ENCODE data around the gene PTPRCAP. TPM values are rescaled to one million over a fixed set of nuclear protein-coding genes. Genes with fewer than 3 reads are reported as not detected.
"Not testable (repeated sequence)": the region's sequence is repeated elsewhere in the genome, so short reads cannot be mapped to it uniquely, and the experiment has no call there.

The PTPRCAP gene
- total RNA-seq, 1 donor from 2014 or later: 2.3 TPM

GRCh38 chr11:67431346-67432249, 5.9 kb downstream of the PTPRCAP start:
- Mint-ChIP-seq H3K4me3 (ENCODE audit: low read depth) (peak overlapping the region; percentile 10), H3K4me1 (ENCODE audit: low read depth) (peaks cover 4% of the 10 kb centered on the region), H3K36me3 (ENCODE audit: insufficient read depth) (peaks cover 3% of the 10 kb centered on the region), H3K9me3 (ENCODE audit: low read depth) (no peaks in the 10 kb centered on the region), H3K27me3 (no peaks in the 10 kb centered on the region), H3K27ac (no peak overlapping the region)
- no peak for TF ChIP-seq CTCF (IDR thresholded peaks at IDR 0.05; ENCODE audit: unreplicated experiment)
- DNase-seq (ENCODE audit: low spot score, unreplicated experiment): no peak

GRCh38 chr11:67429722-67430121, 7.8 kb downstream of the PTPRCAP start:
- H3K27me3 Mint-ChIP-seq: no peaks in the 10 kb centered on the region
- TF ChIP-seq CTCF (IDR thresholded peaks at IDR 0.05; ENCODE audit: unreplicated experiment): no peak
- no peak for DNase-seq (ENCODE audit: low spot score, unreplicated experiment)
- H3K4me3 Mint-ChIP-seq (ENCODE audit: low read depth): peak overlapping the region; percentile 95
- peaks cover 4% of the 10 kb centered on the region for H3K4me1 Mint-ChIP-seq (ENCODE audit: low read depth)
- H3K36me3 Mint-ChIP-seq (ENCODE audit: insufficient read depth): peaks cover 3% of the 10 kb centered on the region
- no peaks in the 10 kb centered on the region for H3K9me3 Mint-ChIP-seq (ENCODE audit: low read depth)
- H3K27ac Mint-ChIP-seq: no peak overlapping the region

- DNase-seq (ENCODE audit: low spot score, unreplicated experiment): no peak
- peak overlapping the region; percentile 97 for H3K27ac Mint-ChIP-seq
- no peaks in the 10 kb centered on the region for H3K27me3 Mint-ChIP-seq
These were observed 8.3 kb downstream of the PTPRCAP start for GRCh38 chr11:67429038-67429668.

GRCh38 chr11:67428052-67429001, 9.2 kb downstream of the PTPRCAP start, which contains the start of gene RPS6KB2:
TSS of gene RPS6KB2 (plus strand) at chr11:67428494. CDS start at chr11:67428546, 52 bp downstream.
- no peaks in the 10 kb centered on the region for H3K27me3 Mint-ChIP-seq
- no peak for TF ChIP-seq CTCF (IDR thresholded peaks at IDR 0.05; ENCODE audit: unreplicated experiment)

More at GRCh38 chr11:67429038-67429668, 8.3 kb downstream of the PTPRCAP start:
- Mint-ChIP-seq H3K36me3 (ENCODE audit: insufficient read depth) (peaks cover 3% of the 10 kb centered on the region), H3K4me3 (ENCODE audit: low read depth) (peak overlapping the region; percentile 95), H3K9me3 (ENCODE audit: low read depth) (no peaks in the 10 kb centered on the region), H3K4me1 (ENCODE audit: low read depth) (peaks cover 4% of the 10 kb centered on the region)
- no peak for TF ChIP-seq CTCF (IDR thresholded peaks at IDR 0.05; ENCODE audit: unreplicated experiment)

GRCh38 chr11:67427364-67427859, 10.1 kb downstream of the PTPRCAP start:
- not testable (repeated sequence) for H3K27me3 Mint-ChIP-seq; H3K36me3 Mint-ChIP-seq (ENCODE audit: insufficient read depth); H3K4me1 Mint-ChIP-seq (ENCODE audit: low read depth); H3K9me3 Mint-ChIP-seq (ENCODE audit: low read depth); DNase-seq (ENCODE audit: low spot score, unreplicated experiment)
- Mint-ChIP-seq H3K4me3 (ENCODE audit: low read depth) (peak overlapping the region; percentile 95), H3K27ac (peak overlapping the region; percentile 97)

More at GRCh38 chr11:67428052-67429001, 9.2 kb downstream of the PTPRCAP start, which contains the start of gene RPS6KB2:
- DNase-seq (ENCODE audit: low spot score, unreplicated experiment): peak; percentile 99
- Mint-ChIP-seq H3K36me3 (ENCODE audit: insufficient read depth) (peaks cover 3% of the 10 kb centered on the region), H3K4me1 (ENCODE audit: low read depth) (peaks cover 4% of the 10 kb centered on the region), H3K27ac (peak within 1 kb of the TSS; percentile 97), H3K9me3 (ENCODE audit: low read depth) (no peaks in the 10 kb centered on the region), H3K4me3 (ENCODE audit: low read depth) (peak within 1 kb of the TSS; percentile 95)

Data from progenitor cell of endocrine pancreas (in vitro differentiated cells).